ENCODE data around the gene PAPSS2. TPM values are rescaled to one million over a fixed set of nuclear protein-coding genes. Genes with fewer than 3 reads are reported as not detected.
"Not testable (repeated sequence)": the region's sequence is repeated elsewhere in the genome, so short reads cannot be mapped to it uniquely, and the experiment has no call there.

PAPSS2 gene
- total and polyA plus RNA-seq, 2 experiments from 2014 or later = 13.2 to 19.6 TPM

DNA sequence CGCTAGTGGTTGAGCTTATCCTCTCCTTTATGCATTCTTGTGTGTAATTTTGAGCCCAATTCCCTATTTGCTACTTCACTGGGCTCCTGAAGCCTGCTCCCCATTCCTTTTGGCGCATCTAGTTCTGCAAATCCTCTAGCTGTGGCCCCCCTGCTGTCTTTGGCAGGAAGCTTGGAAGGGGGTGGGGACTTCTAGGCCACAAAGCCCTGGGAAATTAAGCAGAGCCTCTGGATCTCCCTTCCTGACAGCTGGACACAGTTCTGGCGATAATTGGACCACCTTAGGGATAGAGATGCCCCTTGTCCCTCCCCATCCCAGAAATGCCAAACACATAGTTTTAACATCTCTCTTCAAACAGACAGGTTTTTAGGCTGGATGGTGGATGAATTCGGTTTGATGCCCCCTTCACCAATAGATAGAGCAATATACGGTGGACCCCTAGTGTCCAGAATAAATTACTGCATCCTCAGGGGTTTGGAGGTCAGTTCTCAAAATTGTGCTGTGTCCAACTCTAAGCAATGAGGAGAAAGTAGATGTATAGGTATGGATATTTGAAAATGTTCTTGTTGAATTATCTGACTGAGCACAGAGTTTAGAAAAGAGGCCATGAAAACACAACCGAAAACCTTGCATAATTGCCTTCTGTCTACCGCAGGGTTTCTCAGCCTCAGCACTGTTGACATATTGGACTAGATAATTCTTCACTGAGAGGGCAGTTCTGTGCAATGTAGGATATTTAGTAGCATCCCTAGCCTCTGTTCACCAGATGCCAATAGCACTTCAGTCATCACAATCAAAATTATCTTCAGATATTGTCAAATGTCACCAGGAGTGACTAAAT is 75.5 kb downstream of the PAPSS2 start (continued):
- TF ChIP-seq, protein P1, sequence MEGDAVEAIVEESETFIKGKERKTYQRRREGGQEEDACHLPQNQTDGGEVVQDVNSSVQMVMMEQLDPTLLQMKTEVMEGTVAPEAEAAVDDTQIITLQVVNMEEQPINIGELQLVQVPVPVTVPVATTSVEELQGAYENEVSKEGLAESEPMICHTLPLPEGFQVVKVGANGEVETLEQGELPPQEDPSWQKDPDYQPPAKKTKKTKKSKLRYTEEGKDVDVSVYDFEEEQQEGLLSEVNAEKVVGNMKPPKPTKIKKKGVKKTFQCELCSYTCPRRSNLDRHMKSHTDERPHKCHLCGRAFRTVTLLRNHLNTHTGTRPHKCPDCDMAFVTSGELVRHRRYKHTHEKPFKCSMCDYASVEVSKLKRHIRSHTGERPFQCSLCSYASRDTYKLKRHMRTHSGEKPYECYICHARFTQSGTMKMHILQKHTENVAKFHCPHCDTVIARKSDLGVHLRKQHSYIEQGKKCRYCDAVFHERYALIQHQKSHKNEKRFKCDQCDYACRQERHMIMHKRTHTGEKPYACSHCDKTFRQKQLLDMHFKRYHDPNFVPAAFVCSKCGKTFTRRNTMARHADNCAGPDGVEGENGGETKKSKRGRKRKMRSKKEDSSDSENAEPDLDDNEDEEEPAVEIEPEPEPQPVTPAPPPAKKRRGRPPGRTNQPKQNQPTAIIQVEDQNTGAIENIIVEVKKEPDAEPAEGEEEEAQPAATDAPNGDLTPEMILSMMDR (conservative IDR thresholded peaks at IDR 0.05; ENCODE audit: low read depth in 2 of 2) = peak; percentile 82 to 96

DNA sequence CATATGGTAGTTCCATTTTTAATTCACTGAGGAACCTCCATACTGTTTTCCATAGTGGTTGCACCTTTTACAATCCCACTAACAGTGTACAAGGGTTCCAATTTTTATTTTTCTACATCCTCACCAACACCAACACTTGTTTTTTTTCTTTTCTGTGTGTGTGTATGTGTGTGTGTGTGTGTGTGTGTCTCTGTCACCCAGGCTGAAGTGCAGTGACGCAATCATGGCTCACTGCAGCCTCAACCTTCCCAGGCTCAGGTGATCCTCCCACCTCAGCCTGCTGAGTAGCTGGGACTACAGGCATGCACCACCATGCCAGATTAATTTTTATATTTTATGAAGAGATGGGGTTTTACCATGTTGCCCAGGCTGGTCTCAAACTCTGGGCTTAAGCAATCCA is 78.6 kb downstream of the PAPSS2 start:
- not testable (repeated sequence) for H3K9me3 Mint-ChIP-seq; H3K79me2 ChIP-seq (replicated peaks; ENCODE audit: insufficient read depth); H3F3A ChIP-seq (replicated peaks; ENCODE audit: low read depth); H3K4me2 ChIP-seq; H4K20me1 ChIP-seq (replicated peaks; ENCODE audit: insufficient read depth); H3K36me3 Mint-ChIP-seq (ENCODE audit: low read depth); H3K4me3 ChIP-seq; H3K4me3 Mint-ChIP-seq; H3K4me1 ChIP-seq (ENCODE audit: insufficient read depth); ATAC-seq; H3K36me3 ChIP-seq (ENCODE audit: insufficient read depth); H3K27ac ChIP-seq (ENCODE audit: low read depth); H2AFZ ChIP-seq; H3K9me2 ChIP-seq (ENCODE audit: insufficient read depth); H3K27me3 Mint-ChIP-seq (ENCODE audit: insufficient read depth, low read depth, poor library complexity); H3K27ac Mint-ChIP-seq; DNase-seq (ENCODE audit: low spot score); H3K27me3 ChIP-seq (ENCODE audit: insufficient read depth)
- peaks cover 20% of the 10 kb centered on the region for H3K4me1 Mint-ChIP-seq

DNA sequence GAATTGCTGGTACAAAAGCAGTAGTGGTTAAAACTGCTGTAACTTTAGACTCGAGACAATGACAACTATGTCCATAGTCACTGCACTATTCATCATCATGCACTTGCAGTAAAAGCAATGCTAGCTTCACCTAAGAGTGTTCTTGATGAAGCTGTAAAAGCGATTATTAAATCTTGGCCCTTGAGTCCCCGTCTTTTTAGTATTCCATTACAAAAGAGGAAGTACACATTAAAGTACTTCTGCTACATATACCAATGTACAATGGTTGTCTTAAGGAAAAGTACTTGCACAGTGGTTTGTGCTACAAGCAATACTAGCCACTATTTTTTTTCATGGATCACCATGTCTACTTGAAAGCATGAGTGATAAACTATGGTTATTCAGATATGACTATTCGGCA is 80.0 kb downstream of the PAPSS2 start:
- Mint-ChIP-seq H3K36me3 (ENCODE audit: low read depth) (peaks cover 12% of the 10 kb centered on the region), H3K4me1 (peaks cover 19% of the 10 kb centered on the region), H3K27me3 (ENCODE audit: insufficient read depth, low read depth, poor library complexity) (no peaks in the 10 kb centered on the region), H3K27ac (no peak overlapping the region), H3K9me3 (no peaks in the 10 kb centered on the region; the same call in 1 of the 3 replicates), H3K4me3 (no peak overlapping the region)
- no peaks in the 10 kb centered on the region for H4K20me1 ChIP-seq (replicated peaks; ENCODE audit: insufficient read depth)
- ATAC-seq (no peak), DNase-seq (ENCODE audit: low spot score) (no peak)
- H3K4me2 ChIP-seq = no peak overlapping the region
- H3K36me3 ChIP-seq (ENCODE audit: insufficient read depth) = no peaks in the 10 kb centered on the region
- no peaks in the 10 kb centered on the region for H3K27me3 ChIP-seq (ENCODE audit: insufficient read depth)
- H3K4me3 ChIP-seq = no peak overlapping the region
- H3F3A ChIP-seq (replicated peaks; ENCODE audit: low read depth) = no peaks in the 10 kb centered on the region
- H3K4me1 ChIP-seq (ENCODE audit: insufficient read depth) = peaks cover 7% of the 10 kb centered on the region; the same call in 1 of the 2 replicates
- H3K9me2 ChIP-seq (ENCODE audit: insufficient read depth) = no peaks in the 10 kb centered on the region; the same call in 1 of the 2 replicates
- H3K27ac ChIP-seq (ENCODE audit: low read depth) = no peak overlapping the region
- H2AFZ ChIP-seq = no peak overlapping the region
- H3K79me2 ChIP-seq (replicated peaks; ENCODE audit: insufficient read depth) = no peaks in the 10 kb centered on the region
- TF ChIP-seq ZNF114 (CRISPR knock-in tag; IDR thresholded peaks at IDR 0.05) (no peak), POLR2AphosphoS5 (IDR thresholded peaks at IDR 0.05; ENCODE audit: low read depth) (no peak), CREB1 (CRISPR knock-in tag; IDR thresholded peaks at IDR 0.05; ENCODE audit: low read depth) (no peak), EZH2phosphoT487 (IDR thresholded peaks at IDR 0.05; ENCODE audit: unreplicated experiment) (no peak), STAT1 (IDR thresholded peaks at IDR 0.05; ENCODE audit: unreplicated experiment) (no peak), EZH2 (IDR thresholded peaks at IDR 0.05; ENCODE audit: low read depth, unreplicated experiment) (no peak), ZNF331 (CRISPR knock-in tag; IDR thresholded peaks at IDR 0.05; ENCODE audit: low read depth) (no peak), JUNB (IDR thresholded peaks at IDR 0.05; ENCODE audit: unreplicated experiment) (no peak), NANOG (IDR thresholded peaks at IDR 0.05; ENCODE audit: borderline replicate concordance) (no peak)
- TF ChIP-seq, protein P1 (conservative IDR thresholded peaks at IDR 0.05; ENCODE audit: low read depth in 2 of 2) = no peak
- TF ChIP-seq, protein P2, sequence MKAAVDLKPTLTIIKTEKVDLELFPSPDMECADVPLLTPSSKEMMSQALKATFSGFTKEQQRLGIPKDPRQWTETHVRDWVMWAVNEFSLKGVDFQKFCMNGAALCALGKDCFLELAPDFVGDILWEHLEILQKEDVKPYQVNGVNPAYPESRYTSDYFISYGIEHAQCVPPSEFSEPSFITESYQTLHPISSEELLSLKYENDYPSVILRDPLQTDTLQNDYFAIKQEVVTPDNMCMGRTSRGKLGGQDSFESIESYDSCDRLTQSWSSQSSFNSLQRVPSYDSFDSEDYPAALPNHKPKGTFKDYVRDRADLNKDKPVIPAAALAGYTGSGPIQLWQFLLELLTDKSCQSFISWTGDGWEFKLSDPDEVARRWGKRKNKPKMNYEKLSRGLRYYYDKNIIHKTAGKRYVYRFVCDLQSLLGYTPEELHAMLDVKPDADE (IDR thresholded peaks at IDR 0.05) = no peak
- TF ChIP-seq, protein P3, sequence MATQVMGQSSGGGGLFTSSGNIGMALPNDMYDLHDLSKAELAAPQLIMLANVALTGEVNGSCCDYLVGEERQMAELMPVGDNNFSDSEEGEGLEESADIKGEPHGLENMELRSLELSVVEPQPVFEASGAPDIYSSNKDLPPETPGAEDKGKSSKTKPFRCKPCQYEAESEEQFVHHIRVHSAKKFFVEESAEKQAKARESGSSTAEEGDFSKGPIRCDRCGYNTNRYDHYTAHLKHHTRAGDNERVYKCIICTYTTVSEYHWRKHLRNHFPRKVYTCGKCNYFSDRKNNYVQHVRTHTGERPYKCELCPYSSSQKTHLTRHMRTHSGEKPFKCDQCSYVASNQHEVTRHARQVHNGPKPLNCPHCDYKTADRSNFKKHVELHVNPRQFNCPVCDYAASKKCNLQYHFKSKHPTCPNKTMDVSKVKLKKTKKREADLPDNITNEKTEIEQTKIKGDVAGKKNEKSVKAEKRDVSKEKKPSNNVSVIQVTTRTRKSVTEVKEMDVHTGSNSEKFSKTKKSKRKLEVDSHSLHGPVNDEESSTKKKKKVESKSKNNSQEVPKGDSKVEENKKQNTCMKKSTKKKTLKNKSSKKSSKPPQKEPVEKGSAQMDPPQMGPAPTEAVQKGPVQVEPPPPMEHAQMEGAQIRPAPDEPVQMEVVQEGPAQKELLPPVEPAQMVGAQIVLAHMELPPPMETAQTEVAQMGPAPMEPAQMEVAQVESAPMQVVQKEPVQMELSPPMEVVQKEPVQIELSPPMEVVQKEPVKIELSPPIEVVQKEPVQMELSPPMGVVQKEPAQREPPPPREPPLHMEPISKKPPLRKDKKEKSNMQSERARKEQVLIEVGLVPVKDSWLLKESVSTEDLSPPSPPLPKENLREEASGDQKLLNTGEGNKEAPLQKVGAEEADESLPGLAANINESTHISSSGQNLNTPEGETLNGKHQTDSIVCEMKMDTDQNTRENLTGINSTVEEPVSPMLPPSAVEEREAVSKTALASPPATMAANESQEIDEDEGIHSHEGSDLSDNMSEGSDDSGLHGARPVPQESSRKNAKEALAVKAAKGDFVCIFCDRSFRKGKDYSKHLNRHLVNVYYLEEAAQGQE (IDR thresholded peaks at IDR 0.05; ENCODE audit: unreplicated experiment) = no peak

Measured in GM23338 (cell line).